Aorta (tissue), 5 donors: ENCODE data around the gene RGMA. TPM values are rescaled to one million over a fixed set of nuclear protein-coding genes. Genes with fewer than 3 reads are reported as not detected.
"Not testable (repeated sequence)": the region's sequence is repeated elsewhere in the genome, so short reads cannot be mapped to it uniquely, and the experiment has no call there.

ENCODE experiments used
- ATAC-seq: fragments of 200-7000 bp; cut with Tn5 transposase; one replicate; pipeline ENCODE4 v1.9.1; 2022; ENCODE audit warnings: moderate library complexity; ENCODE audit not compliant: low FRiP score
- DNase-seq, 2 donors: peaks; one replicate each; pipeline ENCODE4 v3.0.0-alpha.2; 2020
- H3K27ac ChIP-seq, 2 donors: one replicate each; pipeline ENCODE4 v1.5.1; 2013; ENCODE audit warnings: low read length in 2 of 2, mild to moderate bottlenecking in 2 of 2, moderate library complexity in 2 of 2, control low read depth in 1 of 2, inconsistent platforms in 1 of 2, low read depth in 1 of 2
- H3K27me3 ChIP-seq, 2 donors: one replicate each; pipeline ENCODE4 v1.6.1; 2013; ENCODE audit warnings: control low read depth in 1 of 2, low read length in 1 of 2, mild to moderate bottlenecking in 1 of 2, moderate library complexity in 1 of 2; ENCODE audit not compliant: insufficient read depth in 2 of 2, control insufficient read depth in 1 of 2
- H3K36me3 ChIP-seq, 2 donors: one replicate each; pipeline ENCODE4 v1.6.1; 2013; ENCODE audit warnings: control low read depth in 1 of 2, low read length in 1 of 2, mild to moderate bottlenecking in 1 of 2; ENCODE audit not compliant: insufficient read depth in 2 of 2, control insufficient read depth in 1 of 2
- H3K4me1 ChIP-seq, 2 donors: one replicate each; pipeline ENCODE4 v1.6.1; 2013; ENCODE audit warnings: low read length in 2 of 2, control low read depth in 1 of 2, mild to moderate bottlenecking in 1 of 2, moderate library complexity in 1 of 2; ENCODE audit not compliant: insufficient read depth in 2 of 2, control insufficient read depth in 1 of 2
- H3K4me3 ChIP-seq, 2 donors: one replicate each; pipeline ENCODE4 v1.5.1; 2013; ENCODE audit warnings: low read length in 2 of 2, control low read depth in 1 of 2, mild to moderate bottlenecking in 1 of 2
- H3K9me3 ChIP-seq: one replicate; pipeline ENCODE4 v1.6.1; 2013; ENCODE audit warnings: mild to moderate bottlenecking, low read length; ENCODE audit not compliant: control insufficient read depth
- WGBS, 2 donors: extraction: QIAGEN DNeasy Blood & Tissue Kit; methylation state at CpG; one replicate each; pipeline ENCODE4 v1.1.7; 2013; 5-methylcytosine and 5-hydroxymethylcytosine counted together
- intact Hi-C, 2 donors: fragments of 100-400 bp; cut with DNase I; formaldehyde crosslinking; loops; one replicate each; pipeline versions ENCODE4 v1.14.2 to v1.15.0; 2022
- polyA plus RNA-seq, 2 donors: library from polyadenylated mRNA; stranded (reverse); fragments of 200-250 nt; gene quantifications; one replicate each; pipeline ENCODE4 v1.2.3, GENCODE V29; 2013
- total RNA-seq, 2 donors: library from RNA; stranded (reverse); fragmentation: NEBNext Ultra II Directional; extraction: Animal tissue kit (Norgen Biotek cat#: 25700); gene quantifications; one replicate each; pipeline ENCODE4 v1.2.1, GENCODE V29; 2021
- donor health status: healthy with polysubstance abuse.
- donor health status: Bipolar disorder and iron deficiency.
- donor health status: DM: no; HTN: no; CAD: no.
- donor health status: DM: no; HTN: no; CAD: no.
- donor health status: DM: yes; HTN: yes; CAD: no.

The RGMA gene
- total and polyA plus RNA-seq, 4 donors, result 4.4 to 50.3 (median 19.4) TPM

- no peaks in the 10 kb centered on the region for H3K9me3 ChIP-seq
- DNase-seq, result peak; percentile 39 to 61
- H3K27me3 ChIP-seq, result no peaks in the 10 kb centered on the region
- no peaks in the 10 kb centered on the region for H3K36me3 ChIP-seq
- ATAC-seq, result peak; percentile 21
- WGBS, 2 donors, result 60 to 63% methylated on average over 20 of the region's 20 CpGs
- no peaks in the 10 kb centered on the region for H3K4me1 ChIP-seq
- no peak overlapping the region for H3K4me3 ChIP-seq
- H3K27ac ChIP-seq, result no peak overlapping the region
- intact Hi-C loops, result loop anchor here (5.0 to 10.0 kb wide), 5 partner anchors 34 to 1087 kb away; no protein-coding TSS in a partner anchor
Measured at GRCh38 chr15:93037820-93038705, 50.9 kb downstream of the RGMA start.

GRCh38 chr15:93036951-93037819 lies 51.8 kb downstream of the RGMA start:
- Histone ChIP-seq H3K27ac (no peak overlapping the region), H3K4me1 (no peaks in the 10 kb centered on the region), H3K4me3 (no peak overlapping the region), H3K36me3 (no peaks in the 10 kb centered on the region), H3K27me3 (no peaks in the 10 kb centered on the region), H3K9me3 (no peaks in the 10 kb centered on the region)
- DNase-seq (peak; percentile 73 to 82), ATAC-seq (peak; percentile 61)
- 73 to 74% methylated on average over 29 of the region's 29 CpGs for WGBS, 2 donors
- intact Hi-C loops, result loop anchor here (5.0 to 10.0 kb wide), 5 partner anchors 35 to 1088 kb away; no protein-coding TSS in a partner anchor

GRCh38 chr15:93035953-93036810 lies 52.8 kb downstream of the RGMA start:
- Histone ChIP-seq H3K36me3 (no peaks in the 10 kb centered on the region), H3K4me3 (no peak overlapping the region), H3K4me1 (no peaks in the 10 kb centered on the region), H3K9me3 (no peaks in the 10 kb centered on the region), H3K27me3 (no peaks in the 10 kb centered on the region), H3K27ac (no peak overlapping the region)
- 69 to 71% methylated on average over 32 of the region's 32 CpGs for WGBS, 2 donors
- DNase-seq (peak; percentile 59 to 68), ATAC-seq (no peak)
- intact Hi-C loops, result loop anchor here (5.0 to 10.0 kb wide), 5 partner anchors 36 to 1089 kb away; no protein-coding TSS in a partner anchor

- Histone ChIP-seq H3K36me3 (no peaks in the 10 kb centered on the region), H3K4me1 (no peaks in the 10 kb centered on the region), H3K9me3 (no peaks in the 10 kb centered on the region), H3K27me3 (no peaks in the 10 kb centered on the region), H3K27ac (no peak overlapping the region), H3K4me3 (no peak overlapping the region)
- no peak for ATAC-seq
- 86 to 89% methylated on average over 18 of the region's 18 CpGs for WGBS, 2 donors
- DNase-seq, result no peak
- intact Hi-C loops, result loop anchor here (5.0 to 10.0 kb wide), 5 partner anchors 37 to 1089 kb away; no protein-coding TSS in a partner anchor
Measured at GRCh38 chr15:93035092-93035915, 53.7 kb downstream of the RGMA start.

GRCh38 chr15:93034512-93034911 lies 54.5 kb downstream of the RGMA start:
- intact Hi-C loops, result loop anchor here (5.0 to 10.0 kb wide), 5 partner anchors 38 to 1090 kb away; no protein-coding TSS in a partner anchor
- no peak overlapping the region for H3K27ac ChIP-seq
- DNase-seq (peak in 1 of 2 donors; percentile 4), ATAC-seq (no peak)
- H3K4me3 ChIP-seq, result no peak overlapping the region
- no peaks in the 10 kb centered on the region for H3K27me3 ChIP-seq
- H3K9me3 ChIP-seq, result no peaks in the 10 kb centered on the region
- no peaks in the 10 kb centered on the region for H3K36me3 ChIP-seq
- no peaks in the 10 kb centered on the region for H3K4me1 ChIP-seq
- WGBS, 2 donors, result 76 to 77% methylated on average over 7 of the region's 7 CpGs

GRCh38 chr15:93033434-93034045 lies 55.5 kb downstream of the RGMA start:
- Histone ChIP-seq H3K36me3 (no peaks in the 10 kb centered on the region), H3K4me1 (no peaks in the 10 kb centered on the region), H3K27me3 (no peaks in the 10 kb centered on the region), H3K9me3 (no peaks in the 10 kb centered on the region), H3K4me3 (no peak overlapping the region), H3K27ac (no peak overlapping the region)
- intact Hi-C loops, result loop anchor here (5.0 to 10.0 kb wide), 5 partner anchors 39 to 1091 kb away; no protein-coding TSS in a partner anchor
- DNase-seq (no peak), ATAC-seq (no peak)
- 87 to 90% methylated on average over 14 of the region's 14 CpGs for WGBS, 2 donors

GRCh38 chr15:93032515-93033206 lies 56.4 kb downstream of the RGMA start:
- WGBS, 2 donors, result 91 to 94% methylated on average over 20 to 21 of the region's 21 CpGs
- H3K4me1 ChIP-seq, H3K4me3 ChIP-seq, ATAC-seq, H3K36me3 ChIP-seq, H3K27me3 ChIP-seq, H3K9me3 ChIP-seq, H3K27ac ChIP-seq, DNase-seq: not testable (repeated sequence)
- intact Hi-C loops, result loop anchor here (5.0 to 10.0 kb wide), 5 partner anchors 40 to 1092 kb away; no protein-coding TSS in a partner anchor
